ENCODE results near the gene IL21.

Gene IL21

DNA sequence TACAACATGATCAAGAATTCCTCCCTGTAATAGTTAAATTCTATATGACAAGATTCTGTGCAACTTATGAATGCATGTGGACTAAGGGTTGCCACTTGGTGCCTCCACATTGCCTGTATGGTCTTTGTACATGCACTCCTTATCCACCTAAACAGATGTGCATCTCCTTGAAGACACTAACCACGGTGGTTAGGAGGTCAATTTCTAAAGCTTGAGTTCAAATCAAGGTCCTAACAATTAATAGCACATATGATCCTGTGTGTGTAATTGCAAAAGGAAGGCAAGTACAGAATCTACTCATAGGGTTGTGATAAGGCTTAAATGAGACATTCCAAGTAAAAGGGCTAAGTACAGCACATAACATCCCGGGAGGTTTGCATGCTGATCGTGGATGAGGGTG, 1.5 kb upstream of the IL21 start:
- Mint-ChIP-seq H3K4me1 (ENCODE audit: low read depth in 2 of 2) (peaks cover 11 to 20% of the 10 kb centered on the region in 2 donors), H3K9me3 (no peaks in the 10 kb centered on the region), H3K27me3 (no peaks in the 10 kb centered on the region), H3K4me3 (no peak overlapping the region), H3K27ac (no peak overlapping the region), H3K36me3 (ENCODE audit: insufficient read depth) (no peaks in the 10 kb centered on the region)
- DNase-seq (no peak), ATAC-seq (replicated peaks) (no peak)

- Mint-ChIP-seq H3K36me3 (ENCODE audit: insufficient read depth) (peaks cover 3% of the 10 kb centered on the region), H3K4me1 (ENCODE audit: low read depth in 2 of 2) (peaks cover 11 to 20% of the 10 kb centered on the region in 2 donors), H3K27ac (peak overlapping the region in 1 of 2 donors; percentile 44), H3K9me3 (no peaks in the 10 kb centered on the region), H3K4me3 (peak overlapping the region; percentile 53 to 69), H3K27me3 (peaks cover 0 to 5% of the 10 kb centered on the region in 2 donors)
- ATAC-seq (replicated peaks), result no peak
- no peak for DNase-seq
Observed at GRCh38 chr4:122619611-122620010, 1.3 kb downstream of the IL21 start.

DNA sequence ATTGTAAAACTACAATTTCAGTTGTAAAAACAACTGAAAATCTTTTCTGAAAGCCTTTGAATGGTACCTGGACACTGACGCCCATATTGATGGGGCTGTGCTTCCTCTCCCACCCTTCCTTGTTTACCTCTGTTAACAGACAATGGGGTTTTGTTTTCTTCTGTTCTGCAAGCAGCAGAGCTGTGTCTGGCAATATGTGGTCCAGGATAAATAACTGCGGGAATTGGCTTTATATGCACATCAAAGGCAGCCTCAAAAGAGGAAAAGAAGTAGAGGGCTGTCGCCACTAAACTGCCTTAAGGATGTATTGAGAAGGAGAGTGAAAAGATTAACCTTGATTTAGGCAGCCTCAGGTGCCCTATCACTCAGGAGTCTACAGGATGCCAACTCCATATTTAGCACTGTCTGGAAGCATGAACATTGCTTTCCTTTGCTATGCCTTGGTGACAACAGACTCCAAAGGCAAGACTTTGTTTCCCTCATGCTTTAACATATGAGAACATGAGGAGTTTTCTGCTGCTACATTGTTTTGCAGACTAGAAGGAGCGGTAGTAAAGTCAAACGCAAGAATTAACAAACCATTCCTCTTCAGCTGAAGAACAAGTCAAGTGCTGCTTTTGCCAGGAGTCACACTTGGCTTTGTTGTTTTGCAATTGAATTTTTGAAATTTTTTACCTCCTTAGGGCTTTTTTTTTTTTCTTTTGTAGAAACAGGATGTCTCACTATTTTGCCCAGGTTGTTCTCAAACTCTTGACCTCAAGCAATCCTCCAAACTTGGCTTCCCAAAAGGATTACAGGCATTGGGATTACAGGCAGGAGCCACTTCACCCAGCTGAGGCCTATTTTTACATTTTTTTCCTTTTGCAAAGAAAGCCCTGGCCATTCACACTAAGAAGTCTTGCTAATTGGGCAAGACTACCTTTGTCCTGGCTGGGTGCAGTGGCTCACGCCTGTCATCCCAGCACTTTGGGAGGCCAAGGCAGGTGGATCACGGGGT, 3.0 kb downstream of the IL21 start:
- Mint-ChIP-seq H3K4me1 (ENCODE audit: low read depth in 2 of 2) (peaks cover 11 to 20% of the 10 kb centered on the region in 2 donors), H3K27me3 (peaks cover 0 to 5% of the 10 kb centered on the region in 2 donors), H3K9me3 (no peaks in the 10 kb centered on the region), H3K4me3 (peak overlapping the region in 1 of 2 donors; percentile 33), H3K27ac (no peak overlapping the region), H3K36me3 (ENCODE audit: insufficient read depth) (peaks cover 3% of the 10 kb centered on the region)
- no peak for ATAC-seq (replicated peaks)
- DNase-seq, result no peak

GRCh38 chr4:122616915-122617596, 3.8 kb downstream of the IL21 start:
- H3K27ac Mint-ChIP-seq, result no peak overlapping the region
- H3K4me1 Mint-ChIP-seq (ENCODE audit: low read depth in 2 of 2), result peaks cover 11 to 20% of the 10 kb centered on the region in 2 donors
- DNase-seq (no peak), ATAC-seq (replicated peaks) (no peak)
- H3K9me3 Mint-ChIP-seq, result no peaks in the 10 kb centered on the region
- peaks cover 0 to 5% of the 10 kb centered on the region in 2 donors for H3K27me3 Mint-ChIP-seq
- H3K36me3 Mint-ChIP-seq (ENCODE audit: insufficient read depth), result peaks cover 3% of the 10 kb centered on the region
- H3K4me3 Mint-ChIP-seq, result no peak overlapping the region

GRCh38 chr4:122614621-122615020, 6.2 kb downstream of the IL21 start:
- Mint-ChIP-seq H3K4me1 (ENCODE audit: low read depth in 2 of 2) (peaks cover 5 to 13% of the 10 kb centered on the region in 2 donors), H3K4me3 (no peak overlapping the region), H3K27me3 (peaks cover 0 to 5% of the 10 kb centered on the region in 2 donors), H3K36me3 (ENCODE audit: insufficient read depth) (peaks cover 3% of the 10 kb centered on the region), H3K27ac (no peak overlapping the region), H3K9me3 (no peaks in the 10 kb centered on the region)
- ATAC-seq (replicated peaks) (no peak), DNase-seq (no peak)

- DNase-seq, result no peak
- no peak for ATAC-seq (replicated peaks)
- peaks cover 0 to 5% of the 10 kb centered on the region in 2 donors for H3K27me3 Mint-ChIP-seq
- no peak overlapping the region for H3K27ac Mint-ChIP-seq
- H3K36me3 Mint-ChIP-seq (ENCODE audit: insufficient read depth), result peaks cover 3% of the 10 kb centered on the region
- no peak overlapping the region for H3K4me3 Mint-ChIP-seq
- peaks cover 0 to 1% of the 10 kb centered on the region in 2 donors for H3K4me1 Mint-ChIP-seq (ENCODE audit: low read depth in 2 of 2)
- H3K9me3 Mint-ChIP-seq, result no peaks in the 10 kb centered on the region
Observed at GRCh38 chr4:122612540-122612939, 8.3 kb downstream of the IL21 start.

DNA sequence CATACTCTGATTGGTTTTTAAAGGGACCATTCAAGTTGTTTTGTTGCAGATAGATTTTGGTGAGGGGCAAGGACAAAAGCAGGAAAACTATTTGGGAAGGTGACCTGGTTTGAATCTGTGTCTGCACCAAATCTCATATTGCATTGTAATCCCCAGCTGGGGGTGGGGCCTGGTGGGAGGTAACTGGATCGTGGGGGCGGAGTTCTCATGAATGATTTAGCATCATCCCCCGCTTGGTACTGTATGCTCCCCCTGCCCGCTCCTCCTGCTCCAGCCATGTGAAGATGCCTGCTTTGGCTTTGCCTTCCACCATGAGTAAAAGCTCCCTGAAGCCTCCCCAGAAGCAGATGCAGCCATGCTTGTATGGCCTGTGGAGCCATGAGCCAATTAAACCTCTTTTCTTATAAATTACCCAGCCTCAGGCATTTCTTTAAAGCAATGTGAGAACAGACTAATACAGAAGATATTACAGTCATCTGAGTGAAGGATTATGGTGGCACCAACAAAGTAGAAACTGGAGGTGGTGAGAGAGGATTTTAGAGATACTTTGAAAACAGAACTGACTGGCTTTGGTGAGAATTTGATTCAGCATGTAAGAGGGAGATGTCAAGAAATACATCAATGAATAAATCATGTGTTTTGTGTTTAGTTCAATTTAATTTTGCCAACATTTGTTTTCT, 14.4 kb downstream of the IL21 start:
- H3K4me1 Mint-ChIP-seq (ENCODE audit: low read depth in 2 of 2), result no peaks in the 10 kb centered on the region
- H3K4me3 Mint-ChIP-seq, result no peak overlapping the region
- no peak for ATAC-seq (replicated peaks)

GRCh38 chr4:122604146-122604545, 16.7 kb downstream of the IL21 start:
- ATAC-seq (replicated peaks) (no peak), DNase-seq (no peak)
- Mint-ChIP-seq H3K27me3 (peaks cover 21 to 29% of the 10 kb centered on the region in 2 donors), H3K4me1 (ENCODE audit: low read depth in 2 of 2) (no peaks in the 10 kb centered on the region), H3K36me3 (ENCODE audit: insufficient read depth) (no peaks in the 10 kb centered on the region), H3K9me3 (no peaks in the 10 kb centered on the region), H3K27ac (no peak overlapping the region), H3K4me3 (no peak overlapping the region)

More for the DNA sequence above, 14.4 kb downstream of the IL21 start:
- Mint-ChIP-seq H3K27ac (no peak overlapping the region), H3K36me3 (ENCODE audit: insufficient read depth) (no peaks in the 10 kb centered on the region), H3K9me3 (no peaks in the 10 kb centered on the region), H3K27me3 (peaks cover 3 to 5% of the 10 kb centered on the region in 2 donors)
- DNase-seq, result no peak

DNA sequence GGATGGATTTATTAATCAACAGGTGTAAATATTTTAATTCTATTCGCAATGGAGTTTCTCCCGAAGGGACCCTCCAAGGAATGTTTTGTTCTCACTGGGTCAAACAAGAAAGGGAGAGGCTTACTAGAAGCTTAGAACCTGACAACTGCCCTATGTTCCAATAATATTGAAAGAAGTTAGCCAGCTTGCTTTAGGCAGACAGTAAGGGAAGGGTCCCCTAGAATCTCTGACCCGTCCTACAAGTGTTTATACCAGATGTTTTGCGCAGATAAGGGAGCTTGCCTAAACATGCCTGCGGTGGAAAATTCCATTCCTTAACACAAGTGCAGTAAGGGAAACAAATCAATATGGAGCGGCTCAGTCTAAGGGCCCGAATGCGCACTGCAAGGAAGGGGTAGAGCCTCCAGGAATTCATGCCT, 17.7 kb downstream of the IL21 start:
- DNase-seq, result no peak
- Mint-ChIP-seq H3K27ac (no peak overlapping the region), H3K4me3 (no peak overlapping the region), H3K36me3 (ENCODE audit: insufficient read depth) (no peaks in the 10 kb centered on the region), H3K27me3 (peaks cover 24 to 30% of the 10 kb centered on the region in 2 donors), H3K4me1 (ENCODE audit: low read depth in 2 of 2) (no peaks in the 10 kb centered on the region), H3K9me3 (no peaks in the 10 kb centered on the region)
- no peak for ATAC-seq (replicated peaks)

GRCh38 chr4:122602277-122603142, 18.4 kb downstream of the IL21 start:
- ATAC-seq (replicated peaks) (peak; percentile 53), DNase-seq (no peak)
- peaks cover 24 to 30% of the 10 kb centered on the region in 2 donors for H3K27me3 Mint-ChIP-seq
- H3K36me3 Mint-ChIP-seq (ENCODE audit: insufficient read depth), result no peaks in the 10 kb centered on the region
- H3K27ac Mint-ChIP-seq, result no peak overlapping the region
- H3K4me3 Mint-ChIP-seq, result no peak overlapping the region
- H3K4me1 Mint-ChIP-seq (ENCODE audit: low read depth in 2 of 2), result no peaks in the 10 kb centered on the region
- H3K9me3 Mint-ChIP-seq, result no peaks in the 10 kb centered on the region

GRCh38 chr4:122591196-122591595, 29.7 kb downstream of the IL21 start:
- Mint-ChIP-seq H3K4me3 (no peak overlapping the region), H3K27ac (no peak overlapping the region), H3K9me3 (no peaks in the 10 kb centered on the region), H3K27me3 (no peaks in the 10 kb centered on the region), H3K4me1 (ENCODE audit: low read depth in 2 of 2) (no peaks in the 10 kb centered on the region), H3K36me3 (ENCODE audit: insufficient read depth) (no peaks in the 10 kb centered on the region)
- DNase-seq, result no peak
- no peak for ATAC-seq (replicated peaks)

- Mint-ChIP-seq H3K36me3 (ENCODE audit: insufficient read depth) (no peaks in the 10 kb centered on the region), H3K9me3 (no peaks in the 10 kb centered on the region), H3K4me1 (ENCODE audit: low read depth in 2 of 2) (peaks cover 0 to 4% of the 10 kb centered on the region in 2 donors), H3K27me3 (no peaks in the 10 kb centered on the region), H3K4me3 (no peak overlapping the region), H3K27ac (no peak overlapping the region)
- ATAC-seq (replicated peaks), result no peak
- DNase-seq, result no peak
Observed at GRCh38 chr4:122588453-122589238, 32.2 kb downstream of the IL21 start.

Data from effector memory CD8-positive, alpha-beta T cell (primary cell).